ENCODE results near the gene STMN3. TPM values are rescaled to one million over a fixed set of nuclear protein-coding genes. Genes with fewer than 3 reads are reported as not detected.

STMN3 gene
- total RNA-seq, 1 experiment from 2014 or later = 27.9 TPM

DNA sequence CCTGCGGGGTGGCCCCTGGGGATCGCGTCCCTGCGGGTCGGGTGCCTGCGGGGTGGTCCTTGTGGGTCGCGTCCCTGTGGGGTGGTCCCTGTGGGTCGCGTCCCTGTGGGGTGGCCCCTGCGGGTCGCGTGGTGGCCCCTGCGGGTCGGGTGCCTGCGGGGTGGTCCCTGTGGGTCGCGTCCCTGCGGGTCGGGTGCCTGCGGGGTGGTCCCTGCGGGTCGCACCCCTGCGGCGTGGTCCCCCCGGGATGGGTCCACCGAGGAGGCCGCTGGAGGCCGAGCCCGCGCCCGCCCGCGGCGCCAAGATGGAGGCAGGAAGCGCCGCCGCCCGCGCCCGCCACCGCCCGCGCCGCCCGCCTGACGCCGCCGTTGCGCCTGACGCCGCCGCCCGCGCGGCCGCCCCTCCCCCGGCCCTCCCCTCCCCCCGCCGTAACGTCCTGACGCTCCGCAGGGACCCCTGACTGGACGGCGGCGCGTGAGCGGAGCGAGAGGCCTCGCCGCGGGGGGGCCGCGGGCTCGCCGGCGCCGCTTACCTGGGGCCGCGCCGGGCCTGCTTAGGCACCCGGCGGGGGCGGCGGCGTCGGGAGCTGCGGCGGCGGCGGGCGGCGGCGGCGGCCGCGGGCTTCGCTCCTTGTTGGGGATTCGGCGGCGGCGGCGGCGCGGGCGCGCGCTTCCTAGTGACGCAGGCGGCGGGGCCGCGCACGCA is 26.6 kb downstream of the STMN3 start, which contains the start of gene GMEB2:
GMEB2 (minus strand) TSS at position 678 of the 705 bp plus-strand sequence. CDS start 7,704 bp downstream, outside the sequence.
- Mint-ChIP-seq H3K27ac (ENCODE audit: unreplicated experiment) (peak within 1 kb of the TSS; percentile 90), H3K36me3 (ENCODE audit: insufficient read depth, unreplicated experiment) (peaks cover 43% of the 10 kb centered on the region), H3K9me3 (ENCODE audit: unreplicated experiment) (no peaks in the 10 kb centered on the region), H3K4me1 (ENCODE audit: low read depth, unreplicated experiment) (peaks cover 25% of the 10 kb centered on the region), H3K4me3 (ENCODE audit: unreplicated experiment) (peak within 1 kb of the TSS; percentile 80), H3K27me3 (ENCODE audit: insufficient read depth, unreplicated experiment) (no peaks in the 10 kb centered on the region)
- POLR2A ChIA-PET = interaction anchor here (0.5 to 1.8 kb wide), 10 partner anchors 9 to 330 kb away, joined by 3 to 30 read pairs (median 4); partner anchors contain the start of genes HELZ2, RTEL1, TPD52L2 and UCKL1
- Histone ChIP-seq H3K9me3 (no peaks in the 10 kb centered on the region), H3K36me3 (ENCODE audit: control insufficient read depth, insufficient read depth, low read length) (no peaks in the 10 kb centered on the region), H3K4me1 (peaks cover 18% of the 10 kb centered on the region), H3K4me3 (ENCODE audit: low read depth, low read length) (peak within 1 kb of the TSS; percentile 91), H3K27me3 (replicated peaks; ENCODE audit: control insufficient read depth, insufficient read depth, low read length) (no peaks in the 10 kb centered on the region)
- CTCF ChIA-PET = interaction anchor here (0.5 to 1.7 kb wide), 7 partner anchors 15 to 349 kb away, joined by 3 to 18 read pairs (median 6); partner anchors contain the start of genes HELZ2, PTK6 and RTEL1
- peak in 1 of 2 experiments; percentile 90 for DNase-seq
- TF ChIP-seq, protein P1, sequence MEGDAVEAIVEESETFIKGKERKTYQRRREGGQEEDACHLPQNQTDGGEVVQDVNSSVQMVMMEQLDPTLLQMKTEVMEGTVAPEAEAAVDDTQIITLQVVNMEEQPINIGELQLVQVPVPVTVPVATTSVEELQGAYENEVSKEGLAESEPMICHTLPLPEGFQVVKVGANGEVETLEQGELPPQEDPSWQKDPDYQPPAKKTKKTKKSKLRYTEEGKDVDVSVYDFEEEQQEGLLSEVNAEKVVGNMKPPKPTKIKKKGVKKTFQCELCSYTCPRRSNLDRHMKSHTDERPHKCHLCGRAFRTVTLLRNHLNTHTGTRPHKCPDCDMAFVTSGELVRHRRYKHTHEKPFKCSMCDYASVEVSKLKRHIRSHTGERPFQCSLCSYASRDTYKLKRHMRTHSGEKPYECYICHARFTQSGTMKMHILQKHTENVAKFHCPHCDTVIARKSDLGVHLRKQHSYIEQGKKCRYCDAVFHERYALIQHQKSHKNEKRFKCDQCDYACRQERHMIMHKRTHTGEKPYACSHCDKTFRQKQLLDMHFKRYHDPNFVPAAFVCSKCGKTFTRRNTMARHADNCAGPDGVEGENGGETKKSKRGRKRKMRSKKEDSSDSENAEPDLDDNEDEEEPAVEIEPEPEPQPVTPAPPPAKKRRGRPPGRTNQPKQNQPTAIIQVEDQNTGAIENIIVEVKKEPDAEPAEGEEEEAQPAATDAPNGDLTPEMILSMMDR (IDR thresholded peaks at IDR 0.05; ENCODE audit: insufficient read depth in 1 of 2, low read depth in 1 of 2, low read length in 1 of 2, severe bottlenecking in 1 of 2, unreplicated experiment in 1 of 2) = no peak
- no TSS peak for BruUV-seq (replicated peaks)
- intact Hi-C loops (cut with micrococcal nuclease; ENCODE audit: unreplicated experiment) = loop anchor here (2.0 to 10.0 kb wide), 4 partner anchors 16 to 268 kb away; partner anchors contain the start of genes ABHD16B, DNAJC5, RTEL1 and TPD52L2

DNA sequence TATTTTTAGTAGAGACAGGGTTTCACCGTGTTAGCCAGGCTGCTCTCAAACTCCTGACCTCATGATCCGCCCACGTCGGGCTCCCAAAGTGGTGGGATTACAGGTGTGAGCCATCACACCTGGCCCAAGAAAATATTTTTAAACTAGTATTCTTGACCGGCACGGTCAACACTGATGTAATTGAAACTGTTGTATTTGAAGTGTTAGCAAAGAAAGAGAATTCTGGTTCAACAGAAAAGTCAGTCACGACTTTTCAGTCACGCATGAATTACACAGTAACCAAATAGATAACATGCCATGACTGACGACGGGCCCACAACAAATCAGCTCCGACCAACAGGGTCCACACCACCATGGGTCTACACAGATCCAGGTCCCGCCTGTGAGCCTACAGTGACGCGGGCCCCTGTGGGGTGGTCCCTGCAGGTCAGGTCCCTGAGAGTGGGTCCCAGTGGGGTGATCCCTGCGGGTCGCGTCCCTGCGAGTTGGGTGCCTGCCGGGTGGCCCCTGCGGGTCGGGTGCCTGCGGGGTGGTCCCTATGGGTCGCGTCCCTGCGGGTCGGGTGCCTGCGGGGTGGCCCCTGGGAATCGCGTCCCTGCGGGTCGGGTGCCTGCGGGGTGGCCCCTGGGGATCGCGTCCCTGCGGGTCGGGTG is 27.3 kb downstream of the STMN3 start:
- H3K27me3 ChIP-seq (replicated peaks; ENCODE audit: control insufficient read depth, insufficient read depth, low read length) = no peaks in the 10 kb centered on the region
- TF ChIP-seq, protein P1 (IDR thresholded peaks at IDR 0.05; ENCODE audit: insufficient read depth in 1 of 2, low read depth in 1 of 2, low read length in 1 of 2, severe bottlenecking in 1 of 2, unreplicated experiment in 1 of 2) = no peak
- peak overlapping the region; percentile 91 for H3K4me3 ChIP-seq (ENCODE audit: low read depth, low read length)
- ChIA-PET CTCF (interaction anchor here (2.6 kb wide), 1 partner anchor 16 kb away, joined by 19 read pairs; no protein-coding TSS in a partner anchor), POLR2A (no interaction called here)
- peak overlapping the region; percentile 90 for H3K27ac Mint-ChIP-seq (ENCODE audit: unreplicated experiment)
- H3K27me3 Mint-ChIP-seq (ENCODE audit: insufficient read depth, unreplicated experiment) = no peaks in the 10 kb centered on the region
- peak; percentile 58 to 62 for DNase-seq
- H3K4me3 Mint-ChIP-seq (ENCODE audit: unreplicated experiment) = peak overlapping the region; percentile 80
- peaks cover 18% of the 10 kb centered on the region for H3K4me1 ChIP-seq
- peaks cover 25% of the 10 kb centered on the region for H3K4me1 Mint-ChIP-seq (ENCODE audit: low read depth, unreplicated experiment)
- BruUV-seq (replicated peaks) = no TSS peak
- no peaks in the 10 kb centered on the region for H3K36me3 ChIP-seq (ENCODE audit: control insufficient read depth, insufficient read depth, low read length)
- intact Hi-C loops (cut with micrococcal nuclease; ENCODE audit: unreplicated experiment) = loop anchor here (2.0 to 10.0 kb wide), 5 partner anchors 17 to 269 kb away; partner anchors contain the start of genes ABHD16B, DNAJC5, RTEL1 and TPD52L2
- H3K9me3 ChIP-seq = no peaks in the 10 kb centered on the region
- H3K36me3 Mint-ChIP-seq (ENCODE audit: insufficient read depth, unreplicated experiment) = peaks cover 43% of the 10 kb centered on the region
- no peaks in the 10 kb centered on the region for H3K9me3 Mint-ChIP-seq (ENCODE audit: unreplicated experiment)

DNA sequence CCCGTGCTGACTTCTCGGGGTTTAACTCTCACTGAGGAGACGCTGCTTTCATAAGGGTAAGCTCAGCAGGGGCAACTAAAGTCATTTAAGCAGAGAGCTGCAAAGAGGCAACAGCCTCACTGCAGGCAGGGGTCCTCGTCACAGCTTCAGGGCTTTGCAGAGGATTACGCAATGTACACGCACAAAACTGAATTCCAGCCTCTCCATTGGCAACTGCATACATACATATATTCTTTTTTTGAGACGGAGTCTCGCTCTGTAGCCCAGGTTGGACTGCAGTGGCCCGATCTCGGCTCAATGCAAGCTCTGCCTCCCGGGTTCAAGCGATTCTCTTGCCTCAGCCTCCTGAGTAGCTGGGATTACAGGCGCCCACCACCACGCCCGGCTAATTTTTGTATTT is 28.7 kb downstream of the STMN3 start:
- Mint-ChIP-seq H3K4me3 (ENCODE audit: unreplicated experiment) (no peak overlapping the region), H3K27me3 (ENCODE audit: insufficient read depth, unreplicated experiment) (no peaks in the 10 kb centered on the region), H3K36me3 (ENCODE audit: insufficient read depth, unreplicated experiment) (peaks cover 43% of the 10 kb centered on the region), H3K4me1 (ENCODE audit: low read depth, unreplicated experiment) (peaks cover 25% of the 10 kb centered on the region), H3K27ac (ENCODE audit: unreplicated experiment) (peak overlapping the region; percentile 49), H3K9me3 (ENCODE audit: unreplicated experiment) (no peaks in the 10 kb centered on the region)
- Histone ChIP-seq H3K4me3 (ENCODE audit: low read depth, low read length) (no peak overlapping the region), H3K36me3 (ENCODE audit: control insufficient read depth, insufficient read depth, low read length) (no peaks in the 10 kb centered on the region), H3K27me3 (replicated peaks; ENCODE audit: control insufficient read depth, insufficient read depth, low read length) (no peaks in the 10 kb centered on the region), H3K9me3 (no peaks in the 10 kb centered on the region), H3K4me1 (peaks cover 16% of the 10 kb centered on the region)
- intact Hi-C loops (cut with micrococcal nuclease; ENCODE audit: unreplicated experiment) = loop anchor here (2.0 to 10.0 kb wide), 3 partner anchors 44 to 270 kb away; partner anchors contain the start of genes ABHD16B, DNAJC5 and TPD52L2
- TF ChIP-seq, protein P1 (IDR thresholded peaks at IDR 0.05; ENCODE audit: insufficient read depth in 1 of 2, low read depth in 1 of 2, low read length in 1 of 2, severe bottlenecking in 1 of 2, unreplicated experiment in 1 of 2) = peak in 1 of 2 experiments; percentile 14
- peak; percentile 76 to 82 for DNase-seq
- ChIA-PET CTCF (interaction anchor here (0.5 to 2.6 kb wide), 8 partner anchors 9 to 438 kb away, joined by 3 to 19 read pairs (median 3); partner anchors contain the start of gene TCEA2), POLR2A (interaction anchor here (0.6 to 1.0 kb wide), 5 partner anchors 82 to 438 kb away, joined by 3 to 5 read pairs (median 3); partner anchors contain the start of genes ARFRP1, TCEA2, TPD52L2 and ZGPAT)
- BruUV-seq (replicated peaks) = no TSS peak

Data from Caco-2 (cell line).